NB4 (cell line): ENCODE results near the gene FARP1.
A peak's percentile ranks its signal among the peaks of the same experiment; 100 is the strongest.

ENCODE experiments used
- MAX ChIP-seq: IDR thresholded peaks from 2 replicates; pipeline ENCODE4 v1.6.1; 2011; ENCODE audit warnings: low read depth, low read length
- MYC ChIP-seq: IDR thresholded peaks from 2 replicates; pipeline ENCODE4 v1.6.1; 2011; ENCODE audit warnings: low read depth, low read length
- POLR2A ChIP-seq: IDR thresholded peaks from 2 replicates; pipeline ENCODE4 v1.6.1; 2011; ENCODE audit warnings: mild to moderate bottlenecking; ENCODE audit not compliant: insufficient read length; ENCODE audit errors: extremely low read depth
- TF ChIP-seq, protein P1 (sequence below): IDR thresholded peaks from one replicate; pipeline ENCODE4 v1.5.1; 2012; ENCODE audit warnings: low read depth, low read length

DNA sequence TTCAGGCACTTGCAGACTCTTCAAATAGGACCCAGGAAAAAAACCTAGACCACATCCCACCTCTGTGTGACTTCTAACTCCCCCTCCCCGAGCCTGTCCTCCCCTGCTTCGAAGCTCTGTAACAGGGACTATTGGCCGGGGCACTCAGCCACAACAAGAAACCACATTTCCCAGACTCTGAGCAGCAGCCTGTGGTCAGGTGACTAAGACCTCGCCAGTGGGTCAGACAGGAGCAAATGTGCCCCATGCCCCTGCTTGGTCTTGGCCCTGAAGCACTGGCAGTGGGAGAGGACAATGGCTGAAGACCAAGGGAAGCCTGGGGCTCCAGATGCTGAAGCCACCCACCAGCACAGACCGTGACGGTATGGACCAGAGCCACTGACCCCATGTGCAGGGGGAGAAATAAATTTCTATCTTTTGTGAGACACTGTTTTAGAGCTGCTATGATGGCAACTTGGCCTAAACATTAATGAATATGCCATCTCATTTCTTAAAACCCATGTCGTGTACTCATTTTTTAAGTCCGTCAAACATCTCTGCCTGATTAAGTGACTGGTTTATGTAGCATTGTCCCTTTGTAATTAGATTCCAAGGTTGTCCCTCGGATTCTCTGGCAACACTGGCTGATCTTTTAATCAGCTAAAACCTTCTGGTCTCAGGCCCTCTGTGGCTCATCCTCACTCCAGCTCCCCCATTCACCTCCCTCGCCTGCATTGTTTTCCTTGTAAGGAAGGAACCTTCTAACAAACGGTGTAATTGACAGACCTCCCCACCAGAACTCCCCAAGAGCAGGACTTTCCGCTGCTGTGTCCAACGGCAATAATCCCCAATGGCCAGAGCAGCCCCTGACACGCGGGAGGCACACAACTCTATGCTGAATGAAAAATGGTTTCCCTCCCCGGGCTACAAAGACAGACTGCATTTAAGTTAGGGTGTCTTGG is 335.6 kb downstream of the FARP1 start:
- TF ChIP-seq, protein P1, sequence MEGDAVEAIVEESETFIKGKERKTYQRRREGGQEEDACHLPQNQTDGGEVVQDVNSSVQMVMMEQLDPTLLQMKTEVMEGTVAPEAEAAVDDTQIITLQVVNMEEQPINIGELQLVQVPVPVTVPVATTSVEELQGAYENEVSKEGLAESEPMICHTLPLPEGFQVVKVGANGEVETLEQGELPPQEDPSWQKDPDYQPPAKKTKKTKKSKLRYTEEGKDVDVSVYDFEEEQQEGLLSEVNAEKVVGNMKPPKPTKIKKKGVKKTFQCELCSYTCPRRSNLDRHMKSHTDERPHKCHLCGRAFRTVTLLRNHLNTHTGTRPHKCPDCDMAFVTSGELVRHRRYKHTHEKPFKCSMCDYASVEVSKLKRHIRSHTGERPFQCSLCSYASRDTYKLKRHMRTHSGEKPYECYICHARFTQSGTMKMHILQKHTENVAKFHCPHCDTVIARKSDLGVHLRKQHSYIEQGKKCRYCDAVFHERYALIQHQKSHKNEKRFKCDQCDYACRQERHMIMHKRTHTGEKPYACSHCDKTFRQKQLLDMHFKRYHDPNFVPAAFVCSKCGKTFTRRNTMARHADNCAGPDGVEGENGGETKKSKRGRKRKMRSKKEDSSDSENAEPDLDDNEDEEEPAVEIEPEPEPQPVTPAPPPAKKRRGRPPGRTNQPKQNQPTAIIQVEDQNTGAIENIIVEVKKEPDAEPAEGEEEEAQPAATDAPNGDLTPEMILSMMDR, result no peak
- no peak for TF ChIP-seq POLR2A
- TF ChIP-seq MAX, result peak; percentile 27
- TF ChIP-seq MYC, result no peak
